HS-5 (cell line): Measurements from ENCODE around the gene ULK4.
"Not testable (repeated sequence)": the region's sequence is repeated elsewhere in the genome, so short reads cannot be mapped to it uniquely, and the experiment has no call there.

ENCODE experiments used
- DNase-seq: peaks from one replicate; pipeline ENCODE4 v3.0.0-alpha.2; 2012; ENCODE audit warnings: low read depth

The ULK4 gene

DNA sequence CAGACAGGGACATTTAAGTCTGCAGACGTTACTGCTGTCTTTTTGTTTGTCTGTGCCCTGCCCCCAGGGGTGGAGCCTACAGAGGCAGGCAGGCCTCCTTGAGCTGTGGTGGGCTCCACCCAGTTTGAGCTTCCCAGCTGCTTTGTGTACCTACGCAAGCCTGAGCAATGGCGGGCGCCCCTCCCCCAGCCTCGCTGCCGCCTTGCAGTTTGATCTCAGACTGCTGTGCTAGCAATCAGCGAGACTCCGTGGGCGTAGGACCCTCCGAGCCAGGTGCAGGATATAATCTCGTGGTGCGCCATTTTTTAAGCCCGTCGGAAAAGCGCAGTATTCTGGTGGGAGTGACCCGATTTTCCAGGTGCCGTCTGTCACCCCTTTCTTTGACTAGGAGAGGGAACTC lies 314.2 kb downstream of the ULK4 start:
- not testable (repeated sequence) for DNase-seq

DNA sequence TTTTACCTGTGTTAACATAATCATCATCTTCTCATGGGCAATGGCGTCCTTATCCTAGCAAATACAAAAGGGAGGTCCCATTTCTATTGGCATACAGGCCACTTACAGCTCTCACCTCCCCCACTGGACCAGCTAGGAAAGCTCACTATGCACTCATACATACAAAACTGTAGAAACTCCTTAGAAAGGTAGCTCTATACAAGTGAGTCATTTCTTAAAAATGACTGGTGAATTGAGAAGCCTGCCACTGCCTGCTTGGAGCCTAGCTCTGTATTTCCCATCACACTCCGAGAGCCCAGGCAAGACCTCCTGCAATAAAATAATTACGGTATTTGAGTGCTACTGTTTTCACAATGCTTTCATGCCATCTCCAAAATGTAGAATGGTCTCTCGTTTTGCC lies 321.8 kb downstream of the ULK4 start:
- DNase-seq, result no peak

DNA sequence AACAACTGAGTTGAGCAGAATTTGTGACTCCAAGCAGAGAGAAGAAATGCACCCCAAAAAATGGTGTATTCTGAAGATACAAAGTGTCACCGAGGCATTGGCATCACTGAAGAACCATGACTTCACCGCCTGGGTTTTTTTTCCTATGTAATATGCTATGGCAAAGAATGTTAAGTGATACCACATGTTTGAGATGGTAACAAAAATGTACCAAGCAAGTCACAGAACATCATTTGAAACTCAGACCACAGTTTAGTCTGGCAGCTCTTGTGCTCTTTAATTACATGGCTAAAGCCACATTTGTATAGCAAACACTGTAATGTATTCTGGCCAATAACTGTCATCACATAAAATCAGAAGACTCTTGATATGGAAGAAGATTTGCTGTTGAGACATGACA lies 323.5 kb downstream of the ULK4 start:
- DNase-seq, result no peak

DNA sequence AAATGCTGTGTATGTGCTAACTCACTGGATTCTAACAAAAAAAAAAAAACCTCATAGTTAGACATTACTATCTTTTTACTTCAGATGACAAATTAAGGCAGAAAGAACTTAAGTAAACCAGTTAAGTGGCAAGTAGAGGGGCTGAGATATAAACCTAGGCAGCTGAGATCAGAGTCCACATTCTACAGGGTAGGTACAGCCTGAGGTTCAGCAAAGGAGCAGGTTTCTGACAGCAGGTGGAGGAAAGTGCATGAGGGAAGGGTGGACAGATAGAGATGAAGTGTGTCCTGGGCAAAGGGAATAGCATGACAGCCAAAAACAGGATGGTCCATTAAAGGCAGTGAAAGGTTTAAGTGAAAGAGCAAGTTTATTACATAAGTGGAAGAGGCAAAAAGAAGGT lies 329.2 kb downstream of the ULK4 start:
- DNase-seq, result no peak

DNA sequence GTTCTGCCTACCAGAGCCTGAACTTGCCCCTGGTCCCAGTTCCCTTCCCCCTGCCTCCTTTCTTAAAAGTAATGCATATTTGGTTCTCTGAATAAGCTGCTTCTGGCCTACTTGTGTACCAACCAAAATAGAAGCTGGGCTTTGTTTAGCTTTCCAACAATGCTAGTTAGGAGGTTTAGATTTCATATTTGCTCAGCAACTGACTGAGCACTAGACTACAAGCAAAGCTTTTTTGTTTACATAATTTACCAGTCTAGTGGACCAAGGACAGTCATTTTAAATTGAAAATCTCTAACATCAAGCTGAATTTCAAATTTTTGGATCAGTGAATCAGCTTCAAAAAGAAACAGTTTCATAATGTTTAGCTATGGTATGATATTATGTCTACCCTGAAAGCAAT lies 331.2 kb downstream of the ULK4 start:
- no peak for DNase-seq

DNA sequence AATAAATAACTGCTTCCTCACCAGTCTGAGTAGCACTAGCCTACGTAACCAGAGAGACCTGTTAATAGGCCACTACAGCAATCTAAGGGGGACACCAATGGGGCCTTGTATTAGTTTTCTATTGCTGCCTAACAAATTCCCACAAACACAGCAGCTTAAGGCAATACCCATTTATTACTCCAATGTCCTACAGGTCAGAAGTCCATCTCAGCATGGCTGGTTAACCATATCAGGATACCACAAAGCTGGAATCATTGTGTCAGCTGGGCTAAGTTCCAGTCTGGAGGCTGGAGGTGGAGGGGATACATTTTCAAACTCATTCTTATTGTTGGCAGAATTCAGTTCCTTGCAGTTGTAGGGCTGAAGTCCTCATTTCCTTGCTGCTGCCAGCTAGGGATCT lies 331.9 kb downstream of the ULK4 start:
- no peak for DNase-seq

DNA sequence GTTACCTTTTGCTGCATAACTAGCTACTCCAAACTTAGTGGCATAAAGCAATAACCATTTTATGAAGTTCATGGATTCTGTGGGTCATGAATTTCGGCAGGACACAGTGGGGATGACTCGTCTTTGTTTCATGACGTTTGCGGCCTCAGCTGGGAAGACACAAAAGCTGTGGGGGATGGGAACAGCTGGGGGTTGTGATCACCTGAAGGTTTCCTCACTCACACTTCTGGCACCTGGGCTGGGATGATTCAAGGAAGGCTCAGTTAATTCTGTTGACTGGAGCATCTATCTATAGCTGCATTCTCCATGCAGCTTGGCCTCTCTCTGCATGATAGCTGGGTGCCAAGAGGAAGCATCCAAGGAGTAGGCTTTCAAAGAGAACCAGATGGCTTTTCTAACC lies 332.8 kb downstream of the ULK4 start:
- no peak for DNase-seq

DNA sequence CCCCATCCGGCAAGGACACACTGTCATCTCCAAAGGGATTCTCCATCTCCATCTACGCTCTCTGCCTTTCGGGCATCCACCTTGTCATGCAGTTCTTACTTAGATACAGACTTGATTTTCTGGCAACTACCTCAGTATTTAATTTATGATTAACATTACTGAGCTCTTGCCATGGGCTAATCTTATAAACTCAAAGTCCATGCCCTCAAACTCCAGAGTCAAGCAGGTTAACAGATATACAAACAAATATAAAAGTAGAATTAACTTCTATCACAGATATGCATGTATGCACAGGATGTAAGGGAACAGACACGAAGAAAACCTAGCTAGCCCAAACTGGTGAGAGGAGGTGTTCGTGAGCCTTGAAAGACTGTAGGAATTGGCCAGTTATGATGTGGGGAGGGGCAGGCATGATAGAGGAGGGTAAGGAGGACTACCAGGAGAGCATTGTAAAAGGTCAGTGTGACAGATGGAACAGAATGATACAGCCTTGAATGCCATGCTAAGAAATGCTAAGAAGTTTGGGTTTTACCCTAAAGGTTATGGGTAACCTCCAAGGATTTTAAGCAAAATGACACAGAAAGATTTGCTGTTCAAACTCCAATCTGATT lies 334.3 kb downstream of the ULK4 start:
- DNase-seq, result no peak

DNA sequence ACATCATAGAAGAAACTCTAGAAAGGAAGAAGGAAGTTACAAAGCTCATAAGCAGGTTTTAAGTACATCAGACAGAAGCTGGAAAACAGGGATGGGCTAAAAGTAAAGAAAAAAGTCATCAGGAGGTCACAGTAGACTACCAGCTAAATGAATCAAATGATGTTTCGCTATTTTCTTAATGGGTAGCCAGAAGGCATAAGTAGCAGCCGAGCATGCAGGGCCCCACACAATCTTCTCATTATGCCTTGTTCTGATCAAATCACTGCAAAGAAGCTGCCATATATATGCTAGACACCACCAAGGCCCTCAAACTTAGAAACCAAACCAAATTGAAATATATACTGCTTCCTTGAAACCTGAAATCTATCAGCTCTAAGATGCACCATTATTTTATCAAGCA lies 349.1 kb downstream of the ULK4 start:
- DNase-seq, result no peak

DNA sequence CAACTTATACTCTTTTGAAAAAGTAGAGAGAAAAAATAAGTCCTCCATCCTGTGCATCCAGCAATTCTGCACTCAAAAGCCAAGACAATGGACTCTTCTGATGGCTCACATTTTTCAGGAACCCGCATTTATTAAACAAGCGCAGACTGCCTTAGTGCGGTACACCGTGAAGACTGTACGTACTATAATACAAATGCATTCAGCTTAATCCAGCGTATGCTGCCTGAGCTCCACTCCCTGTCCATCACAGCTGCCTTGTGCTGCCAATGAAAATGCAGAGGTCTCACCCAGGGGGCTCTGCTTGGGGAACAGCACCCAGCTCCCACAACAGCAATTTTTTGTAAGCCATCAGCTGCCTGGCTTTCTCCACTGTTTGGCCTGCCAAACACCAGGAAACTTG lies 350.9 kb downstream of the ULK4 start:
- DNase-seq, result no peak

DNA sequence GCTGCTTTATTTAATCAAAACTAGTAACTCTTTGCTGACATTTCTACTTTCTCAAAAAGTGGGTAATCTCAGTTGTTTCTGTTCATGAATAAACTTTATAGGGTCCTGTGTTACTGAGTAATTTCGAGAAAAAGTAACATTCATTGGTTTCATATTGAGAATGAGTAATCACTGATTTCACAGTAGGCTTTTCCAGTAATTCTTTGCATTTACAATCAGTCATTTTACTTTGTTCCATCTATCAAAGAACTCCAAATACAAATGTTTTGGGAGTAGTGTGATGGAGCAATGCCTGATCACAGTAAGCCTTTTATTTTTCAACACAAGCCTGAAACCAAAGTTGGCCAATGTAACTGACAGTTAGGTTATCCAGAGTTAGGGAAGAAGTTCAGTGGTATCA lies 353.6 kb downstream of the ULK4 start:
- no peak for DNase-seq

DNA sequence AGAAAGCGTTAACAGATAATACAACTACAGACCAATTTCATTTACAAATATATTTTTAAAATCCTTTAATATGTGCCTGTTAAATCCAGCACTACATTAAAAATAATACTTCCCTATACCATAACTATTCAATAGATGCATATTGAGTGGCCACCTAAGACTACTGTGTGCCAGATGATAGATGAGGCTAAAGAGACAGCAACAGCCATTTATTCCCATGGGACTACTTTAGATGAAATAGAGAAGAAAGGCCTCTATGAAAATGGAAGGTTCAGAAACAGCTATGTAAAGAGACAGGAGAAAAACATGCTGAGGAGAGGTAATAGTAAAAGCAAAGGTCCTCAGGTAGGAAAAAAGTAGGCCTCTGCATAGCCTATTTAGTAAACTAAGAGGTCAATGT lies 358.1 kb downstream of the ULK4 start:
- no peak for DNase-seq

DNA sequence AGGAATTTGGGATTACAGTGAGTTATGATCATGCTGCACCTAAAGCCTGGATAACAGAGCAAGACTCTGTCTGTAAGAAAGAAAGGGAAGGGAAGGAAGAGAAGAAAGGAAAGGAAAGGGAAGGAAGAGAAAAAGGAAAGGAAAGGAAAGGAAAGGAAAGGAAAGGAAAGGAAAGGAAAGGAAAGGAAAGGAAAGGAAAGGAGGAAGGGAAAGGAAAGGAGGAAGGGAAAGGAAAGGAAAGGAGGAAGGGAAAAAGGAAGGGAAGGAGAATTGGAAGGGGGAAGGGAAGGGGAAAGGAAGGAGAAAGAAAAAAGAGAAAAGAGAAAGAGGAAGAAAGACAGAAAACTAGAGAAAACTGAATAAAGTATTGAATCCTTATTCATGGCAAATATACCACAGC lies 359.8 kb downstream of the ULK4 start:
- no peak for DNase-seq

DNA sequence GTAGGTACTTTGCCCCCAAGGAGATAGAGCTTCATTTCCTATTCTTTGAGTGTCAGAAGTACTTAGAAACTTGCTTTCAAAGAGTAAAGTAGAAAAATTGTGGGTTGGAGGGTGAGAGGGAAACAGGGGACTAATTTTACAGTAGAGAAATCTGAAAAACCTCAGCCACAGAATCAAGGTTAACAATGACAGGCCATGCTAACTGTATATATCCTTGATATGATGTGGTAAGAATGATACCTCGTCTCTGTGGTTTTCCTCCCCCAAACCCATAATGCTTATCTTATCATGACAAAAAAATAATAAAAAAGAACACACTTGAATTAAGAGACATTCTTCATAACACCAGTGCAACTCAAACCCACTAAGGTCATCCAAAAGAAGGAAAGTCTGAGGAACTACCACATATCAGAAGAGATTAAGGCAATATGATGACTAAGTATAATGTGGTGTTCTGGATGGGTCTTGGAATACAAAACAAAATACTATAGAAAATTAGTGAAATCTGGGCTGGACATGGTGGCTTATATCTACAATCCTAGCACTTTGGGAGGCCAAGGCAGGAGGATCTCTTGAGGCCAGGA lies 360.4 kb downstream of the ULK4 start:
- no peak for DNase-seq

DNA sequence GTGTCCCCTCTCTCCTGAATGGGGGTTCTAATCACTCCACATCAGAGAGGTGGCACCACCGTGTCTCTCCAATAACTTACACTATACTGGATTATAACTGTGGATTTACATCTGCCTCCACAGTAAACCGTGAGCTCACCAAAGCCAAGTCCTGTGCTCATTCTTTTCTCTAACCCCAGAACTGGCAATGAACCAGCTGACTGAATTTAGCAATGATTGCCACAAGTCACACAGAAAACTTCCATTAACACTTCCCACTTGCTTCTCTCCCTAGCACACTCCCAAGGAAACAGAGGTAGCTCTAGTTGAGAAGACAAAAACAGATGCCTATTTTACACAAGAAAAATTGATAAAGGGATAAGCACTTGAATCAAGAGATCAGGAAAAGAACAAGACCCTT lies 361.3 kb downstream of the ULK4 start:
- DNase-seq, result no peak

DNA sequence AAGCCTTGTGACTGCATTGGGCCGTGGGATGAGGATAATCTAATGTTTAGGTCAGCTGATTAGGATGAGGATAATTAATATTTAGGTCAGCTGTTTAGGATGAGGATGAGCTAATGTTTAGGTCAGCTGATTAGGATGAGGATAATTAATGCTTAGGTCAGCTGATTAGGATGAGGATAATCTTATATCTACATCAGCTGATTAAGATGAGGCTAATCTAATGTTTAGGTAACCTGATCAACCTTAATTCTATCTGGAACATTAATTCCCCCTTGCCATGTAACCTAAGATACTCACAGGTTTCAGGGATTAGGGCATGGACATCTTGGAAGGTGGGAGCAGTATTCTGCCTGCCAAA lies 362.8 kb downstream of the ULK4 start:
- DNase-seq, result no peak

DNA sequence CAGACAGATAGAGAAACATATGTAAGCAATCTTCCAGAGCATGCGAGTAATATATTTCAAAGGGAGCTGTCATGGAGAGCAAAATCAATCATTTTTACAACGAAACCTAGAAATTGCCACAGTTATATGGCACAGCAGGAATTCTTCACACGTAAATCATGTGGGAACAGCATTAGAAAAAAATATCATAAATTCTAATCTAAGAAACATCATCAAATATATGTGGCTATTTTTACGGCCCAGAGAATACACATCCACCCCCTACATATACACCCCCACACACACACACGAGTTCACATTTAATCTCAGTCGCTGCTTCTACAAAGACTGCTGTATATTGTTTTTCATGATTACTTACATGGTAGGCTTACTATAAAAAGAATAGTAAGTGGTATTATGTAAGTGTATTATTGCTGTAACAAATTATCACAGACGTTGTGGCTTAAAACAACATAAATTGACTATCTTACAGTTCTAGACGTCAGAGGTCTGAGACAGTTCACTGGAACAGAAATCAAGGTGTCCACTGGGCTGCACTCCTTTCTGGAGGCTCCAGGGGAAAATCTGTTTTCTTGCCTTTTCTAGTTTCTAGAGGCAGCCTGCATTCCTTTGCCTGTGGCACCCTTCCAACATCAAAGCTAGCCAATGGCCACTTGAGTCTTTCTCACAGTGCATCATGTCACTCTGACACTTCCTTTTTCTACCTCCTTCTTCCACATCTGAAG lies 363.3 kb downstream of the ULK4 start:
- DNase-seq, result no peak

DNA sequence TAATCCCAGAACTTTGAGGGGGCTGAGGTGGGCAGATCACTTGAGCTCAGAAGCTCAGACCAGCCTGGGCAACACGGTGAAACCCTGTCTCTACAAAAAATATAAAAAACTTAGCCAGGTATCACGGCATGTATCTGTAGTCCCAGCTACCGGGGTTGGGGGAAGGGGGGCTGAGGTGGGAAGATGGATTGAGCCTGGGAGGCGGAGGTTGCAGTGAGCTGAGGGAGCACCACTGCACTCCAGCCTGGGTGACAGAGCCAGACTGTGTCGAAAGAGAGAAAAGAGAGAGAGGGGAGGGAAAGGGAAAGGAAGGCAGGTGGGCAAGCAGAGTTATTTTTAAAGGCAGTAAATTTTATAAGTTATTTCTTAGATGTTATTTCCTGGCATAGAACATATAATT lies 368.1 kb downstream of the ULK4 start:
- no peak for DNase-seq

DNA sequence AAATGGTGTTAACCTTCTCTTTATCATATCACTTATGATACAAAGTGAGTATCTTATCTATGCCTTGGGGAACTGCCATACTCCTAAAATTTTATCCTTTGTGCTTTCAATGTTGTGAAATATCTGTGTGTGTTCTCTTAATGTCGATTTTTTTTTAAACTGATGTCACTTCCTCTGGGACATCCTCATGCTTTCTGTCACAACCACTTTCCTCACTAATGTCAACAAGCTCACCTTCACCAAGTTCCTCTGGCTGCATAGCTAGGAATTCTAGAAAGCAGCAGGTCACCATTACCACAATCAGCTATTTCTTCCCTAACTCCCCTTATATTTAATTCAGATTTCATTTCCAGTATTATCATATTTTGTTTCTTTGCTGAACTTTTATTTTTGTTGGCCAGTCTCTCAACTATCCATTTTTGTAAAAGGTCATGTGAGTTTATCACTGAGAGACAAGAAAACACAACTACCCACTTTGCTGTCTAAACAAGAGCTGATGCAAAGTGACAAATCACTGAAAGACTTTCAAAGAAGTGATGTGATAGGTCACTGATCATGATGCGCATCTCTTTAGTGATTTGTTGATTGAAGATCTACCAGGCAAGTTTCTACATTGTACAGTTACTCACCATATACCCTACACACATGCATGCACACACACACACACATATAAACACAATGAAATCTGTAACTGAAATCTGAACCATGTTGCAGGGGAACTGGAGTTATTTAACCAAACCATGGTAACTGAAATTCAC lies 369.0 kb downstream of the ULK4 start:
- DNase-seq, result no peak

DNA sequence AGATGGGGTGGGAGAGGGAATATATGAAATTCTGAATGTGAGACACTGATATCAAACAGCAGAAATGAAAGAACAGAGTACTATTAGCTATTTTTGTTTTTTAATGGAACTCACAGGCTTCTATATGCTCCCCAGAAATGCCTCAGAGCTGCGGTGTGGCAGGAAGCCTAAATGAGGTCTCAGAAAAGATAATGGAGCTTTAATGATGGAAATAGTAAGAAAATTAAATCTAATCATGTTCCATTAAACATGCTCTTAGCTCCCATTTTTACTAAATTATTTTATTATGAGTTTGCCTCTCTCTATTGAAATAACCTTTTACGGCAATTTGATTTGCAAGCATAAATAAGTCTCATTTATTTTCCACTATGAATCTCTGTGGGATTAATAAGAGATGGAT lies 378.9 kb downstream of the ULK4 start:
- no peak for DNase-seq

DNA sequence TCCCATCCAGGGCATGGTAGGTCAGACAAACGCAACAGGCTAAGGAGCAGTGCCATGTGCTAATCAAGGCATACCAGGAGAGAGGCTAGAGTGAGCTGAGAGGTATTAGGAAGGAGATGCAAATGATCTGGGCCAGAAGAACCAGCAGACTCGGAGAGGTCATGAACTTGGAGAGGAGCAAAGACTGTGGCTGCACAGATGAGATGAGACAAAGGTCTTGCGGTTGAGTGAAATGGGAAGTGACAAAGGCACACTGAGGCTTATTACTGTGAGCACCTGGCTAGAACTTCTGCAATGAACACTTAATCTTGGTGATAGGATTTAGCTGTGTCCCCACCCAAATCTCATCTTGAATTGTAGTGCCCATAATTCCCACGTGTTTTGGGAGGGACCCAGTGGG lies 380.2 kb downstream of the ULK4 start:
- no peak for DNase-seq

DNA sequence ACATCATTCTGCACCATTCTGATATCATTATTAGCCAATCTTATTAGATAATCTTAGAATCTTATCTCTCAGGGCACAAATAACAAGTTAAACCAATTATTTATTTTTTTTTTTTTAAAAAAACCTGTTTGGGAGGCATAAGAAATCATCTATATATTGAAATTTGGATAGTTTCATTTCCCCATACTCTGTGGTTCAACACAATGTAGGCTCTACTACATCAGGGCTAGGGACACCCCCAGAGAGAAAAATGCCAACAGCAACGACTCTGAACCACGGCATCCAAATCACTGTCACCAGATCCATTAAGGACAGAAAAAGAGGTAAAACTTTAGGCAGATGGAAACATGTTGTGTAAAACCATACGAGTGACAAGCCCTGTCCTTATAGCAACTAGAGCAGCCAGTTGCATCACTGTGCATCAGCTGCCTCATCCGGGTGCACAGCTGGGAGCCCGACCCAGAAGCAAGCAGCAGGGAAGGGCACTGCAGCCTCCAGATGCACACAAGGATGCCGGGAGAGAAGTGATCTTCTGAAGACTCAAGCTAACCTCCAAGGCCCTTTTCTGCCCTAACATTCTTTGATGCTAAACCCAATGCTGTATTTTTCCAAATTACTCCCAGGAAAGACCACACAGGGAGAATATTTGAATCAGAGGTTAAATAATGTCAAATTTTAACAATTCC lies 381.5 kb downstream of the ULK4 start:
- no peak for DNase-seq

DNA sequence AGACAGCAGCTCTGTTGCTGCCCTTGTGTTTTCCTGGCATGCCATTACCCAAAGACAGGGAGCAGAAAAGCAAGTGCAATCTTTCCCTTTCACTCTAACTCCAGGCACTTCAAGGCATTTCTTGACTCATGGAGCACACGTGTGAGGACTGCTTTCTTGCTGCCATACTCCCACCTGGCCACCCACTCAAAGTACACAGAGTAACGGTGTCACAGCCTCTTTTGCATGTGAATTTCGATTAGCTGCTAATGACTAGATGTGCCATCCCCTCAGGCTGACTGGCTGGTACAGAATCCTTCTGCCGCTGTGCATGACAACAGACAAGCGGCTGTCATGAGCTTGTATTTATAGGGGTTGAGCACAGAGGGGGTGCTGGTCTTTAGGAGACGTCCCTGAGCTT lies 382.0 kb downstream of the ULK4 start:
- no peak for DNase-seq
